ENCODE results near the gene LMNTD1. TPM values are rescaled to one million over a fixed set of nuclear protein-coding genes. Genes with fewer than 3 reads are reported as not detected.

LMNTD1 gene
- total and polyA plus RNA-seq, 2 experiments from 2014 or later = not detected

- TF ChIP-seq, protein P1, sequence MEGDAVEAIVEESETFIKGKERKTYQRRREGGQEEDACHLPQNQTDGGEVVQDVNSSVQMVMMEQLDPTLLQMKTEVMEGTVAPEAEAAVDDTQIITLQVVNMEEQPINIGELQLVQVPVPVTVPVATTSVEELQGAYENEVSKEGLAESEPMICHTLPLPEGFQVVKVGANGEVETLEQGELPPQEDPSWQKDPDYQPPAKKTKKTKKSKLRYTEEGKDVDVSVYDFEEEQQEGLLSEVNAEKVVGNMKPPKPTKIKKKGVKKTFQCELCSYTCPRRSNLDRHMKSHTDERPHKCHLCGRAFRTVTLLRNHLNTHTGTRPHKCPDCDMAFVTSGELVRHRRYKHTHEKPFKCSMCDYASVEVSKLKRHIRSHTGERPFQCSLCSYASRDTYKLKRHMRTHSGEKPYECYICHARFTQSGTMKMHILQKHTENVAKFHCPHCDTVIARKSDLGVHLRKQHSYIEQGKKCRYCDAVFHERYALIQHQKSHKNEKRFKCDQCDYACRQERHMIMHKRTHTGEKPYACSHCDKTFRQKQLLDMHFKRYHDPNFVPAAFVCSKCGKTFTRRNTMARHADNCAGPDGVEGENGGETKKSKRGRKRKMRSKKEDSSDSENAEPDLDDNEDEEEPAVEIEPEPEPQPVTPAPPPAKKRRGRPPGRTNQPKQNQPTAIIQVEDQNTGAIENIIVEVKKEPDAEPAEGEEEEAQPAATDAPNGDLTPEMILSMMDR (conservative IDR thresholded peaks at IDR 0.05; ENCODE audit: low read depth in 2 of 2) = no peak
- TF ChIP-seq STAT1 (IDR thresholded peaks at IDR 0.05; ENCODE audit: unreplicated experiment) = no peak
- no peak for TF ChIP-seq CREB1 (CRISPR knock-in tag; IDR thresholded peaks at IDR 0.05; ENCODE audit: low read depth)
- no peak for TF ChIP-seq EZH2phosphoT487 (IDR thresholded peaks at IDR 0.05; ENCODE audit: unreplicated experiment)
Observed at GRCh38 chr12:25585021-25585523, 32.0 kb upstream of the LMNTD1 start (continued).

DNA sequence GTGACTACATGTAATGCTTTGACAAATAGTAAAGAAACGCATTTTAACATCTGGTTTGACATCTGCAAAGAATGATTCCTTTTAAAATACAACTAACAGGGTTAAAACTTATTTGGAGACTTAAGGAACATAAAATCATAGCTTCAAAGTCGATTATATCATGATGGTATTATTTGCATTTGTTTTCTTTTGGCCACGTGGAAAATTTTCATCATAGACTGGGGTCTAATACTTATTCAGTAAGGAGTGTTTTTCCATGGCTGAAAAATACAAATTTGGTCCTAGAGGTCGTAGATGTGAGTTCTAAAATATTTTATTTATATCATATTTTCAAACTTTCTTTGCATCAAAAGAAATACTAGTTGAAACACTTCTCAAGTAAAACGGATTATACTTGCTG lies 31.5 kb upstream of the LMNTD1 start:
- ATAC-seq = no peak
- H3K27ac Mint-ChIP-seq = no peak overlapping the region
- Histone ChIP-seq H3K36me3 (ENCODE audit: insufficient read depth) (no peaks in the 10 kb centered on the region), H2AFZ (no peak overlapping the region), H3K79me2 (replicated peaks; ENCODE audit: insufficient read depth) (no peaks in the 10 kb centered on the region), H3F3A (replicated peaks; ENCODE audit: low read depth) (no peaks in the 10 kb centered on the region), H3K4me1 (ENCODE audit: insufficient read depth) (no peaks in the 10 kb centered on the region), H3K27me3 (ENCODE audit: insufficient read depth) (no peaks in the 10 kb centered on the region), H4K20me1 (replicated peaks; ENCODE audit: insufficient read depth) (no peaks in the 10 kb centered on the region), H3K27ac (ENCODE audit: low read depth) (no peak overlapping the region), H3K9me2 (ENCODE audit: insufficient read depth) (no peaks in the 10 kb centered on the region), H3K4me2 (no peak overlapping the region), H3K4me3 (no peak overlapping the region)
- no peaks in the 10 kb centered on the region for H3K27me3 Mint-ChIP-seq (ENCODE audit: insufficient read depth, low read depth, poor library complexity)
- DNase-seq (ENCODE audit: low spot score) = no peak
- H3K9me3 Mint-ChIP-seq = peaks cover 4% of the 10 kb centered on the region; the same call in 1 of the 3 replicates
- H3K36me3 Mint-ChIP-seq (ENCODE audit: low read depth) = no peaks in the 10 kb centered on the region
- H3K4me3 Mint-ChIP-seq = no peak overlapping the region
- no peaks in the 10 kb centered on the region for H3K4me1 Mint-ChIP-seq
- TF ChIP-seq ZNF114 (CRISPR knock-in tag; IDR thresholded peaks at IDR 0.05) (no peak), STAT1 (IDR thresholded peaks at IDR 0.05; ENCODE audit: unreplicated experiment) (no peak)

DNA sequence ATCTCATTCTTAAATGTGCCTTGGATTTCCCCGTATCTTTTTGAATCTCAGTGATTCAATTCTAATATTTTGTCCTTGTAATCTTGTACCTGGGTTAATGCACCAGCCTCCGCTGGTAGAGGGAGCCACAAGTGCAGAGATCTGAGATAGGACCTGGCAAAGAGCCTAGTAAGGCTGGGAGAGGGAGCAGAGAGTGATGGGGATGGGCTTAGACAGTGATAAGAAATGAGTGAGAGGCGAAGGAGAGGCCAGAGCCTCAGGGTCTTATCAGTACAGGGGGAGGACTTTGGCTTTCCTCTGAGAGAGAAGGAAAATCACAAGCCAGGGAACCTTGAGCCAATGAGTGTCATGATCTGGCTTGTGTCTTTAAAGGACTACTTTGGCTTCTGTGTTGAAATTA lies 30.5 kb upstream of the LMNTD1 start:
- no peaks in the 10 kb centered on the region for H3K27me3 Mint-ChIP-seq (ENCODE audit: insufficient read depth, low read depth, poor library complexity)
- no peaks in the 10 kb centered on the region for H3K9me2 ChIP-seq (ENCODE audit: insufficient read depth)
- no peak overlapping the region for H3K4me3 Mint-ChIP-seq
- H3F3A ChIP-seq (replicated peaks; ENCODE audit: low read depth) = no peaks in the 10 kb centered on the region
- no peak overlapping the region for H3K27ac Mint-ChIP-seq
- no peaks in the 10 kb centered on the region for H4K20me1 ChIP-seq (replicated peaks; ENCODE audit: insufficient read depth)
- peaks cover 4% of the 10 kb centered on the region; the same call in 1 of the 3 replicates for H3K9me3 Mint-ChIP-seq
- H2AFZ ChIP-seq = 0 out of 2 replicates have a peak overlapping the region, but pooled peaks have one; percentile 61
- ATAC-seq (peak; percentile 86), DNase-seq (ENCODE audit: low spot score) (peak; percentile 32)
- H3K4me3 ChIP-seq = no peak overlapping the region
- H3K4me1 ChIP-seq (ENCODE audit: insufficient read depth) = no peaks in the 10 kb centered on the region
- TF ChIP-seq, protein P1 (conservative IDR thresholded peaks at IDR 0.05; ENCODE audit: low read depth in 2 of 2) = peak; percentile 45 to 61
- no peak for TF ChIP-seq JUNB (IDR thresholded peaks at IDR 0.05; ENCODE audit: unreplicated experiment)
- H3K36me3 ChIP-seq (ENCODE audit: insufficient read depth) = no peaks in the 10 kb centered on the region
- no peaks in the 10 kb centered on the region for H3K4me1 Mint-ChIP-seq
- H3K27ac ChIP-seq (ENCODE audit: low read depth) = no peak overlapping the region
- no peak overlapping the region for H3K4me2 ChIP-seq
- H3K27me3 ChIP-seq (ENCODE audit: insufficient read depth) = no peaks in the 10 kb centered on the region
- H3K36me3 Mint-ChIP-seq (ENCODE audit: low read depth) = no peaks in the 10 kb centered on the region
- H3K79me2 ChIP-seq (replicated peaks; ENCODE audit: insufficient read depth) = no peaks in the 10 kb centered on the region

All from GM23338 (cell line).